Astrocyte of the spinal cord (primary cell): ENCODE data around the gene FGF8.

Experiments used
- DNase-seq: peaks from one replicate; pipeline ENCODE4 v3.0.0; 2011; ENCODE audit warnings: low read depth, low spot score
- H3K4me3 ChIP-seq: 2 replicates; pipeline ENCODE4 v1.5.1; 2011; ENCODE audit warnings: low read depth, mild to moderate bottlenecking, low read length, moderate library complexity
- CTCF ChIP-seq: IDR thresholded peaks from 2 replicates; pipeline ENCODE4 v1.5.1; 2012; ENCODE audit warnings: low read depth, mild to moderate bottlenecking, low read length, inconsistent platforms
- in situ Hi-C: cut with HindIII; loops from 2 replicates; pipeline ENCODE4 v1.10.0; 2017; ENCODE audit warnings: low sequenced_read_pairs

Gene FGF8

GRCh38 chr10:101769541-101770180 lies 6.3 kb downstream of the FGF8 start:
- DNase-seq, result no peak
- in situ Hi-C loops, result no loop called here
- TF ChIP-seq CTCF, result no peak
- no peak overlapping the region for H3K4me3 ChIP-seq

- in situ Hi-C loops, result no loop called here
- DNase-seq, result no peak
- TF ChIP-seq CTCF, result no peak
- no peak overlapping the region for H3K4me3 ChIP-seq
These were observed 7.1 kb downstream of the FGF8 start for GRCh38 chr10:101768791-101769170.

- DNase-seq, result no peak
- TF ChIP-seq CTCF, result no peak
- in situ Hi-C loops, result no loop called here
- no peak overlapping the region for H3K4me3 ChIP-seq
These were observed 7.7 kb downstream of the FGF8 start for GRCh38 chr10:101767966-101768790.

- H3K4me3 ChIP-seq, result no peak overlapping the region
- DNase-seq, result no peak
- TF ChIP-seq CTCF, result no peak
- in situ Hi-C loops, result no loop called here
These were observed 8.3 kb downstream of the FGF8 start for GRCh38 chr10:101767600-101767945.

GRCh38 chr10:101766753-101767599 lies 8.9 kb downstream of the FGF8 start:
- no peak overlapping the region for H3K4me3 ChIP-seq
- in situ Hi-C loops, result no loop called here
- no peak for DNase-seq
- TF ChIP-seq CTCF, result no peak

- in situ Hi-C loops, result no loop called here
These were observed 9.6 kb downstream of the FGF8 start for GRCh38 chr10:101766306-101766705.

More at GRCh38 chr10:101766306-101766705, 9.6 kb downstream of the FGF8 start:
- DNase-seq, result no peak
- no peak overlapping the region for H3K4me3 ChIP-seq
- no peak for TF ChIP-seq CTCF
